Colonic mucosa (tissue), 4 donors: ENCODE measurements around the gene FER1L5. TPM values are rescaled to one million over a fixed set of nuclear protein-coding genes. Genes with fewer than 3 reads are reported as not detected.

Source experiments
- DNase-seq: peaks from one replicate; pipeline ENCODE4 v3.0.0-alpha.2; 2020
- H3K27ac ChIP-seq: fragments of 200-600 bp; one replicate; pipeline ENCODE4 v1.8.0; 2021
- H3K27me3 ChIP-seq: fragments of 200-600 bp; one replicate; pipeline ENCODE4 v1.8.0; 2021
- H3K36me3 ChIP-seq: fragments of 200-600 bp; one replicate; pipeline ENCODE4 v1.8.0; 2021
- H3K4me1 ChIP-seq: fragments of 200-600 bp; one replicate; pipeline ENCODE4 v1.8.0; 2021; ENCODE audit warnings: mild to moderate bottlenecking
- H3K4me3 ChIP-seq: fragments of 200-600 bp; one replicate; pipeline ENCODE4 v1.8.0; 2021
- H3K9ac ChIP-seq, 2 donors: one replicate each; pipeline ENCODE4 v1.7.0; 2013; ENCODE audit warnings: control low read depth in 2 of 2, low read depth in 2 of 2, low read length in 2 of 2
- H3K9me3 ChIP-seq: fragments of 200-600 bp; one replicate; pipeline ENCODE4 v1.8.0; 2021
- CTCF ChIP-seq: fragments of 200-600 bp; IDR thresholded peaks from one replicate; pipeline ENCODE4 v1.8.0; 2022; ENCODE audit warnings: antibody characterized with exemption, mild to moderate bottlenecking
- intact Hi-C: fragments of 100-400 bp; cut with DNase I; formaldehyde crosslinking; loops from one replicate; pipeline ENCODE4 v1.14.1; 2022
- total RNA-seq, 2 donors: library from RNA; stranded (reverse); fragmentation: NEBNext Ultra II Directional in 1 of 2; extraction: Animal tissue kit (Norgen Biotek cat#: 25700) in 1 of 2; gene quantifications; one replicate each; pipeline ENCODE4 v1.2.1, GENCODE V29; 2021
- donor health status: healthy.
- donor health status: DM: no; HTN: no; CAD: no.
- donor health status: DM: no; HTN: no; CAD: no.

Gene FER1L5
- total RNA-seq, 2 donors from 2014 or later: not detected

- DNase-seq: no peak
- Histone ChIP-seq H3K27me3 (no peaks in the 10 kb centered on the region), H3K36me3 (no peaks in the 10 kb centered on the region), H3K27ac (no peak overlapping the region), H3K9me3 (no peaks in the 10 kb centered on the region), H3K4me3 (no peak overlapping the region), H3K9ac (no peak overlapping the region), H3K4me1 (no peaks in the 10 kb centered on the region)
- no peak for TF ChIP-seq CTCF
- intact Hi-C loops: no loop called here
Observed at GRCh38 chr2:96661324-96661723, 18.8 kb downstream of the FER1L5 start.

GRCh38 chr2:96662360-96662759 is 19.8 kb downstream of the FER1L5 start:
- Histone ChIP-seq H3K9me3 (no peaks in the 10 kb centered on the region), H3K27ac (no peak overlapping the region), H3K9ac (no peak overlapping the region), H3K4me3 (no peak overlapping the region), H3K4me1 (no peaks in the 10 kb centered on the region), H3K36me3 (no peaks in the 10 kb centered on the region), H3K27me3 (no peaks in the 10 kb centered on the region)
- intact Hi-C loops: no loop called here
- TF ChIP-seq CTCF: no peak
- DNase-seq: no peak

- intact Hi-C loops: no loop called here
- H3K27me3 ChIP-seq: no peaks in the 10 kb centered on the region
Observed at GRCh38 chr2:96663177-96663576, 20.6 kb downstream of the FER1L5 start.

GRCh38 chr2:96663829-96664228 is 21.3 kb downstream of the FER1L5 start:
- H3K4me1 ChIP-seq: no peaks in the 10 kb centered on the region
- DNase-seq: no peak
- TF ChIP-seq CTCF: no peak
- no peak overlapping the region for H3K27ac ChIP-seq
- no peaks in the 10 kb centered on the region for H3K36me3 ChIP-seq
- intact Hi-C loops: no loop called here
- no peaks in the 10 kb centered on the region for H3K27me3 ChIP-seq
- H3K9ac ChIP-seq: no peak overlapping the region
- no peak overlapping the region for H3K4me3 ChIP-seq
- no peaks in the 10 kb centered on the region for H3K9me3 ChIP-seq

More at GRCh38 chr2:96663177-96663576, 20.6 kb downstream of the FER1L5 start:
- Histone ChIP-seq H3K9ac (no peak overlapping the region), H3K36me3 (no peaks in the 10 kb centered on the region), H3K27ac (no peak overlapping the region), H3K4me1 (no peaks in the 10 kb centered on the region), H3K4me3 (no peak overlapping the region), H3K9me3 (no peaks in the 10 kb centered on the region)
- TF ChIP-seq CTCF: no peak
- no peak for DNase-seq

GRCh38 chr2:96664366-96664925 is 21.9 kb downstream of the FER1L5 start:
- no peak for DNase-seq
- no peak overlapping the region for H3K27ac ChIP-seq
- TF ChIP-seq CTCF: no peak
- H3K4me1 ChIP-seq: no peaks in the 10 kb centered on the region
- intact Hi-C loops: no loop called here
- H3K9me3 ChIP-seq: no peaks in the 10 kb centered on the region
- no peak overlapping the region for H3K9ac ChIP-seq
- H3K27me3 ChIP-seq: no peaks in the 10 kb centered on the region
- H3K4me3 ChIP-seq: no peak overlapping the region
- no peaks in the 10 kb centered on the region for H3K36me3 ChIP-seq
